ENCODE measurements around the gene RELL1. TPM values are rescaled to one million over a fixed set of nuclear protein-coding genes. Genes with fewer than 3 reads are reported as not detected.

RELL1 gene
- polyA plus RNA-seq, 3 donors: 1.5 to 9.3 (median 5.3) TPM

DNA sequence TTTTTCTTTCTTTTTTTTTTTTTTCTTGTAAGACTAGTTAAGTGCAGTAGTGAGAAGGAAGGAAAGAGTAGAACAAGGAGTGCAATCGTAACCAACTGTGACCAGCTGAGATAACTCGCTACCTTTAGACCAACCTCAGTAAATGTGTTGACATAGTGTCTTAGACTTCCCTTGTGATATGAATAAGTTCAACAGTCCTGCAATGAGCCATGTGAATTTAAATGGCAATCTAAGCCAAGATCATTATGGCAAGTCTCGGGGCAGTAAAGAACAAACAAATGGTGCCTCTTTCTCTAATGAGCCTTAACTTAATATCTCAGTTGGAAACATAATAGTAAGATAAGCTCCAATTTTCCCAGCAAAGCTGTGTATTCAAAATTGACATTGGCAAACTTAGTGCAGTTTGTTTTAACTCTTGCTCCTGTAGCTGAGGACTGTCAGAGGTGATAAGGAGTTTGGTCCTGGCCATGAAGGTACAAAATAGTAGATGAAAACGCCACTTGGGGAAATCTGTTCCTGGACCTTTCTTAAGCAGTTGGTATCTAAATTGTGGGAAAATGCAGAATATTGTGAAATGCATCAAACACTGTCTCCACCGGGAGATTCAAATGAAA, 13.8 kb upstream of the RELL1 start:
- WGBS, 3 donors: 40 to 84% (median 81%) methylated on average over 5 of the region's 5 CpGs
- H3K27ac ChIP-seq (ENCODE audit: low read depth, low read length): no peak overlapping the region

DNA sequence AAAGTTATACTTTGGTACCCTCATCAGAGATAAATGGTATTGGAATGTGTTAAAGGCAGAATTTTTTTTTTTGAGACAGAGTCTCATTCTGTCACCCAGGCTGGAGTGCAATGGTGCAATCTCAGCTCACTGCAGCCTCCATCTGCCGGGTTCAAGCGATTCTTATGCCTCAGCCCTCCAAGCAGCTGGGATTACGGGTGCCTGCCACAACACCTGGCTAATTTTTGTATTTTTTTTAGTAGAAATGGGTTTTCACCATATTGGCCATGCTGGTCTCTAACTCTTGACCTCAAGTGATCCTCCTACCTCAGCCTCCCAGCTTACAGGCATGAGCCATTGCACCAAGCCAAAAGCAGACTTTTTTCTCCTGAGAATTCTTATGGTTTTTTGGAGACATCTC, 11.4 kb upstream of the RELL1 start:
- 91 to 100% (median 94%) methylated on average over 3 of the region's 3 CpGs for WGBS, 3 donors
- H3K27ac ChIP-seq (ENCODE audit: low read depth, low read length): no peak overlapping the region

DNA sequence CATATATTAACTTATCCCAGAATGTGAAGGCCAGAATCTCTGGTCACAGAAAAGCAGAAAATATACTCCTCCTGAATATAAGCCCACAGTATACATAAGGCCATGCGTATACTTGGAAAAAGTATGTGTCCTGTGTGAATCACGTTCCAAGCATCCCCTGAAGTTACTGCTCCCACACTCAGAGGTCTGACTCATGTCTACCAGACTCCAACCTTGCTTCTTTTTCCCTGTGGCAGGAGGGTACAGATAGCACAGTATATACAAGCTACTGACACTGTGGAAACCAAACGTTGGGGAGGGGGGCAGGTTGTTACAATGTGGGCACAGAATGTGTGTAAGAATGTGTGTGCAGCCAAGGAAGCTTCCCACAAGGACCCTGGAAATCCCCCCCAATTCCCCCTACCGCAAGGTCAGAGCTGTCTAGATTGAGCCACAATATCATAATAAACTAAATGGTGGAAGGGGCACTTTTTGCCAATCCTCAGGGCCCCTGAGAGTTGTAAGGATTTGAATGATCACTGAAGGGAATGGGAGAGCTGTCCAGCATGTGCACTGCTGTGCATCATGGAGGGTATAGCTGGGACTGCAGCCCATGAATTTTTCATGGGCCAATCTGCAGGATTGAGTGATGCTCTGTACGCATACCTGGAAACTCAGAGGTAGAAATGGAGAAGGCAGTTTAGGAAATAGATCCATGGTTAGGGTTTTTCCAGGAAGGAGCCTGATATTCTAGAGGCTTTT, 7.4 kb upstream of the RELL1 start:
- H3K27ac ChIP-seq (ENCODE audit: low read depth, low read length): no peak overlapping the region
- 89 to 92% (median 91%) methylated on average over 5 of the region's 5 CpGs for WGBS, 3 donors

DNA sequence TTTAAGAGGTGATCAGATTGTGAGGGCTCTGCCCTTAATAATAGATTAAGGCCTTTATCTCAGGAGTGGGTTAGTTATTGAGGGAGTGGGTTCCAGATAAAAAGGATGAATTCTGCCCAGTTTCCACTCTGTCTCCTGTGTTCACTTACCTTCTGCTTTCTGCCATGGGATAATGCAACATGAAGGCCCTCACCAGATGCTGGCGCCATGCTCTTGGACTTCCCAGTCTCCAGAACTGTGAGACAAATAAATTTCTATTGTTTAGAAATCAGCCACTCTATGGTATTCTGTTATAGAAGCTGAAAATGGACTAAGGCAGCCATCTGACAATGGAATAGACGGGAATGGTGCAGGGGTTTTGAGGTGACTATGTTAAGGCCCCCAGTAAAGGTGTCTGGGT, 6.9 kb upstream of the RELL1 start:
- no peak overlapping the region for H3K27ac ChIP-seq (ENCODE audit: low read depth, low read length)
- WGBS, 3 donors: 96 to 100% (median 96%) methylated on average over 2 of the region's 2 CpGs

DNA sequence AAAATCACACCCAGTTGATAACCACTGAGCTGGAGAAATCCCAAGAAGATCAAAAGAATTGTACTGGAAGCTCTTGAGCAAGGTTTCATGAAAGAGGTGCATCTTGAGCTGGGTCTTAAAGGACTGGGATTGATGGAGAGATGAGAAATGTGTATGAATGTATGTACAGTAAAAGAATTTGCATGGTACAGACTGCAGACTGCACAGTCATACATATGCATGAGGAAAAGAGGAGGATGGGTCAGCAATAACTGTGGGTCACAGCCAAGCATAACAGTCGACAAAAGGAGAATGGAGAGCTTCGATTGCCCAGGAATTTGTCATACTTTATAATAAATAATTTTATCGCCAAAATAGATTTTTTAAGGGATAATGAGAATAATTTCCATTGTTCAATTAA, 4.8 kb upstream of the RELL1 start:
- no peak overlapping the region for H3K27ac ChIP-seq (ENCODE audit: low read depth, low read length)
- 92 to 95% (median 95%) methylated on average over 3 of the region's 3 CpGs for WGBS, 3 donors

DNA sequence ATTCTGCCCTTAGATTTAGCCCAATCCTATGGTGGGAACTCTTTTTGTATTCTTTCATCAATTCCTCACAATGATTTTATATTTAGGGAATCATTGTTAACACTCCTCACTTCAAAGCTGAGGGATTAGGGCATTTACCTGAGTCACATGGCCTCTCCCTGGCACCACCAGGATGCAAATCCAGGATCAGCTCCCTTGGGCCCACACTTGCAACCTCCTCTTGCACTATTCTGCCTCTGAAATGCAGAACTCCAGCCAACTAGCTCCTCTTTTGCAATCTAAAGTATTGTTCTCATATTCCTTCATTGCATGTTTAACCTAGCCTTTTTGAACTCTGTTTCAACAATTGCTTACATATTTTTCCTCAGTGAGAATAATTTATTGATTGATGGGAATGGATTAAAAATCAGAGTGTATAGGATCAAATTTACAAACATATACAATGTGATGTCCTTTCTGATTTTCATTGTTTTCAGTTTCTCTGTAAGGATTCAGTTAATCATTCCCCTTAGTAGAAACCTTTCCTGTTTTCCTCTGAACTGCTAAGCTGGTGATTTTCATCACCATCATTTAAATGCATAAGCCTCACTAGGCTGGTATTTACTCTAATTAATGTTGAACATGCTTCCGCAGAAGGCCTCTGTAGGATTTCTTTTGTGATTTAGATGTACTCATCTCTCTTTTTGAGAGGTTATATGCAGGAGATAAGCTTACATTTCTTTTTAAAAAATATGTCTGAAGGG, 3.3 kb upstream of the RELL1 start:
- no peak overlapping the region for H3K27ac ChIP-seq (ENCODE audit: low read depth, low read length)
- WGBS, 3 donors: 91 to 100% (median 99%) methylated on average over 1 of the region's 1 CpG

DNA sequence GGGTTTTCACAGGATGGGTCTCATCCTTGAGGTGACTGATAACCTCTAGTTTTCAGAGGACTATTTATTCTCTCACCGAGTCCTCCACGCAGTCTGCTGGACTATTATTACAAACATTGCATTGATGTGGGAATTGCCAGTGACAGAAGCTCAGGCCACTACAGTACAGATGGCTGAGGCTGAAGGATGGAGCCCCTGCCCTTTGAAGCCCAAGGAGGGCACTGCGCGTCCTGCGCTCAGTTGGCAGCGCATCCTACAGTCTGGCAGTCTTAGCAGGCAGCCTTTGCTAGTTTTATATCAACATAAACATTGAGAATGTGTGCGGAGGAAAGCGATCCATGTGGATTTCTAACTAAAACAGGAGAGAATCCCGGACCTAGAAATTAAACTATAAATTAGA, 1.5 kb upstream of the RELL1 start:
- H3K27ac ChIP-seq (ENCODE audit: low read depth, low read length): no peak overlapping the region
- WGBS, 3 donors: 96 to 98% (median 97%) methylated on average over 9 of the region's 9 CpGs

DNA sequence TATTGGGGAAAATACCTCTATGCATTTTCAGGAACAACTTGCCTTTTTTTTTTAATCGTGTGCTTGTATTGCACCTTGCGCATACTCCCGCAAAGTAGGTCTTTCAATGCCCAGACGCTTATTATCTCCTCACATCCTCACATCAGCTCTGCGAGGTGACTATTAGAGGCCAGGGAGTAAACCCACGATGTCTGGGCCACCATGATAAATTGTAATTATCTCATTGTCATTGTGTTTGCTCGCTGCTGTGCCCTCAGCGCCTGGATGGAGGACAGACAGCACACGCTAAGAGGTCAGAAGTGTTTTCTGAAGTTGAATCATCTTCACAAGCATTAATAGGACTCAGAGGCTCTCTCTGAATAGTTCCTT, 1.0 kb upstream of the RELL1 start:
- H3K27ac ChIP-seq (ENCODE audit: low read depth, low read length): no peak overlapping the region
- WGBS, 3 donors: 45 to 48% (median 47%) methylated on average over 9 of the region's 9 CpGs

DNA sequence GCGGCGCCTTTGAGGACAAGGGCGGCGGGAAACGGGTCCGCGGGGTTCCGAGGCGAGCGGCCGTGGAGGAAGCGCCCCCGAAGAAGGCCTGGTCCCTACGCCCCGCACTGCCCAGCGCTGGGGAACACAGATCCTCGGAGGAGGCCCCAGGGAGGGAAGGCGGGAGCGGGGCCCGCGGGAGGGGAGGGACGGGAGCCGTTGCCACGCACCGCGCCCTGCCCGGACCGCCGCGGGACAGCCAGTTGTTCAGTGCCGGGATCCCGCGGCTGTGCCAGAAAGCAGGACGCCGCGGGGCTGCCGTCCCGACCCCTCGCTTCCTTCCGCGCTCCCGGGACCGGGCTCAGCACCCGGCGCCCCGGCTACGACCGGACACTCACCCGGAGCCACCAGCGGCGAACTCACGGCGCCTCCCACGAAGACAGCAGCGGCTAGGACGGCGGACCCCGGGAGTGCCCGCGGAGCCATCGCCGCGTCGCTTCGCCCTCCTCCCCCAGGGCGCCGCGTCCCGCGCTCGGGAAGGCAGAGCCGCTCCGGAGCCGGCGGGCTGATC, 278 bp downstream of the RELL1 start:
- peak overlapping the region; percentile 92 for H3K27ac ChIP-seq (ENCODE audit: low read depth, low read length)
- WGBS, 3 donors: 0 to 1% (median 0%) methylated on average over 54 to 73 of the region's 75 CpGs

DNA sequence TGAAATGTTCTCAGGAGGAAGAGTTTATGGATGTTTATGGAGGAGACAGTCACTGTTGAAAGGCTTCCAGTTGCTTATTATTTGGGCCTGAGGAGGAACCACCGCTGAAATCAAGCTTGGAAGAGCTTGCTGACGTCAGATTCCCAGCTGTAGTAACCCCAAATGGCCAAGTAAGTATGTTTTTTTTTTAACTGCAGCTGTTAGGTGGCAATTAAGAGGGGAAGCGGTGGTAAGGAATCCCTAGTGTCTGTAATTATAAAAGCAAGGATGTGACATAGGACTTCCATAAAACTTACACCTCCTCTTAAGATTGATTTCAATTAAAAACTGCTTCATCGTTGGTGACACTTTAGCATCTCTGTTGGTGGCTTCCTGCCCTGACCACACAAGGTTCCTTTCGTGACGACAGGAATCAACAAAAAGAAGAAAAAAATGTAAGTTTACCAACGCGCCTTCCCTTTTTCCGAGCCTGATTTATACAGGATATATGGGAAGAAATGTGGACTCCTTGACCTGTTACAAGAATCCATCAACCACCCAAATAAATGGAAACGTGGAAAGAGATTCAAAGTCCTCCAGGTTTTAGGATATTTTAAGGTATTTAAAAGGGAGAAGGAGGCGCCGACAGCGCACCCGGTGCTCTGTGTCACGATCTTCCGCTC, 884 bp downstream of the RELL1 start:
- WGBS, 3 donors: 1 to 12% (median 1%) methylated on average over 16 of the region's 16 CpGs
- peak overlapping the region; percentile 92 for H3K27ac ChIP-seq (ENCODE audit: low read depth, low read length)

DNA sequence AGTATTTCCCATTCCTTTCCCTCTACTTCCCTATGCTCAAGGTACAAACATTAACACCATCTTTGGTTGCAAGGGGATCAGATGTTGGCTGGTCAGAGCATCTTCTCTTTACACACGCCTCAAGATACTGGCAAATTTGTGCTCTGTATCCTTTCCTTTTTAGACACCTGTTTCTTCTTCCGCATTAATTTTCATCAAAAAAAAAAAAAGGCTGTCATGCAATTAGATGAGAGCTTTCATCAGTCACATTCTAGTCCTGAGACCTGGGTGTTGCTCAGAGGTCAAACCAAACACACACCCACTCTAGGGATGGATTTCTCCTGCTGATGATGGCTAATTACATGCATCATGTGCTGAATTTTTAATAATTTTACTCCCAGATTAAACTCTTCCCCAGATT, 2.0 kb downstream of the RELL1 start:
- H3K27ac ChIP-seq (ENCODE audit: low read depth, low read length): no peak overlapping the region

DNA sequence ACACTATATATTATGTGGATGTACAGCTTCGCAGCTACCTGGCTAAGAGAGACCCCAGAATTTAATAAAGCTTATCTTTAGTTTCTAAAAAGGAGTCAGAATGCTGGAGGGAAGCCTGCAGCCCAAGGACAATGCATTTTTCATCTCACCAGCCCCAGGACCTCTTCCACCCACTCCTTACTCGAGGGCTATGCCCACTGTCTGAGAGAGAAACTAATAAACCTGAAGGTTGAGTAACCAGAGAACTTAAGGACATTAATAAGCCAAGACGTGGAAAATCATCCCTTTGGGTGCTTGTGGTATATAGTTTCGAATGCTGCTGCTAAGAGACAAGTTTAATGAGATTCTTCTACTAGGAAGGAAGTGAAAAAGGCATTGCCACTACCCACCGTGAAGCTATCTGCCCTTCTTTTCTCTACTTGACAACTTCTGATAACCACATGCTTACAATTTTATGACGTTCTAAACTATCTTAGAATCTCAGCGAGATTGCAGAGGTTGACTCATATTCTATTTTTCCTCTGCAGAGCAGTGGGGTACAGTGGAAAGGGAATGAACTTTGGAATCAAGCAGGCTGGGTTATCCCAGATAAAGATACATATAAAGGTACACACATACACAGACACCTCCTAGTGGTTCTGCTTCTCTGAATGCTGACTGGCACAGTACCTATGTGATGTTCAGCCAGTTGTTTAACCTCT, 3.3 kb downstream of the RELL1 start:
- H3K27ac ChIP-seq (ENCODE audit: low read depth, low read length): no peak overlapping the region
- 56 to 64% (median 61%) methylated on average over 7 of the region's 7 CpGs for WGBS, 3 donors

More for the DNA sequence above, 2.0 kb downstream of the RELL1 start:
- WGBS, 3 donors: 91 to 98% (median 93%) methylated on average over 2 of the region's 2 CpGs

DNA sequence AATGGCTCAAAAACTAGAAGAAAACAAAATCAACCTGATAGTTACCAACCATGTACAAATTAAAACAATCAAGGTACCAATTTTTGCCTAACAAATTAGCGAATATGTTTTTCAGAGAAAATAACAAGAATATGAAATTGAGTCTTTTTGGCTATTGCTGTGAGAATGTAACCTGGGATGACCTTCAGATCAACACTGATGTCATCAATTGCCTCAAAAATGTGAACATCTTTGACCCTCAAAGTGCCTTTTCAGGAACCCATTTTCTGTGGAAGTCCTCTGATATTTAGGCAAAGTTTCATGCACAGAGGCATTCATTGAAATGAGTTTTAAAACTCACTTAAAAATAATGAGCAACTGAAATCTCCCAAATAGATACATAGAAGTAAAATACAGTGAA, 6.1 kb downstream of the RELL1 start:
- WGBS, 3 donors: 92 to 98% (median 95%) methylated on average over 1 of the region's 1 CpG
- no peak overlapping the region for H3K27ac ChIP-seq (ENCODE audit: low read depth, low read length)

DNA sequence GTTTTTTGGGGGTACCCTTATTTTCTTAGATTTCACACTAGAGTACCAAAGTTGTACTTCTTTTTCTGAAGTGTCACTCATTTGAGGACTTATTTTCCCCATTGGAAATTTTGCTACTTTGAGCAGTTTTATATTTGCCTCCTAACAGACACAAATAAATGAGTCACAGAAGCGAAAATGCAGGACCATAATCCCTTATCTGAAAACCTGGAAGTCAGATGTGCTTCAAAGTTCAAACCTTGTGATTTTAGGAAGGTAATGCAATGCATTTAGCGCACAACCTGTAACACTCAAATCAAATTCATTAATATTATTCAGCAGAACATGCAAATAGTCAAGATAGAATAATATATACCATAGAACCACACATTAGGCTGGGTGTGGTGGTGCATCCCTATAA, 6.9 kb downstream of the RELL1 start:
- WGBS, 3 donors: 92 to 96% (median 93%) methylated on average over 2 of the region's 2 CpGs
- no peak overlapping the region for H3K27ac ChIP-seq (ENCODE audit: low read depth, low read length)

DNA sequence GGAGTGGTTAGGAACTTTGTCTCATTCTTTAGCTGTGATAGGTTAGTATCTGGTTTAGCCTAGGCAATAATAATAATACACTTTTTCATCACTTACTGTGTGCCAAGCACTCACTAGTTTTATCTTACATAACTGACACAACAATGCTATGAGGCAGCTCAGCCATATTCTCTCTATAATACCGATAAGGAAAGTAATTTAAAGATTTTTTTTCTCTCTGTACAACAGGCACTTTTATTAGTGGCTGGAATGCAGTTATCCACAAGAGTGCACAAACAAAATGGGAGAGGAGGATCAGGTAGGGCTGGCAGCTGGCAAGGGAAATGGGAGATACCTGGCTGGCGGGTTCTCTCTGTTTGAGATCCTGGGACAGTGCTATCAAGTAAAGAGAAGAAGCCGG, 7.6 kb downstream of the RELL1 start:
- 82 to 86% (median 84%) methylated on average over 3 of the region's 3 CpGs for WGBS, 3 donors
- no peak overlapping the region for H3K27ac ChIP-seq (ENCODE audit: low read depth, low read length)

DNA sequence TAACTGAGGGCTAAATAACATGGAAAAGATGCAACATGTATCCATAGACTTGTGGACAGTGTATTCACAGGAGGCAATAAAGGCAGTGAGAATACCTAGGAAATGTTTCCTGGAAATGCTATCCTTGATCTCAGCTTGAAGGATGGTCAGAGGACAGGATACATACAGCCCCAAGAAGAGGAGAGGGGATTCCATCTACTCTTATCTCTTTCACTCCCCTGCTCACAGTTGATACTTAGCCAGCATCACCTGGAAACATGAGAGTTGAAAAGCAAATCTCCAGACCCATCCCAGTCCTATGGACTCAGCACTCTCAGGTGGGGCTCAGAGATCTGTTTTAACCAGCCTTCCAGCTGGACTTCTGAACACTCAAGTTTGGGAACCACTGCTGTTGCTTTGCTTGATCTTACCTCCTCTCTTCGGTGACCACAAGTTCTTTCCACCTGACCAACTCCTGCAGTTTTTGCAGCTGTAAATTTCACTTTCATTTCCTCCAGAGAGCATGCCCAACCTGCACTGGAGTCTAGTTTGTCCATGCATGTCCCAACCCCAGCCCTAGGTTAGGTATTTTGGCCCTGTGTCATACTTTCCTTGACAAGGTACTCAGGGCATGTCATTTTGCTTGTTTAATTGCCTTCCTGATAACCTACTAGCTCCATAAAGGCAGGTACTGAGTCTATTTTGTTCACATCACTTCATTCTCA, 10.4 kb downstream of the RELL1 start:
- WGBS, 3 donors: 41 to 44% (median 44%) methylated on average over 1 of the region's 1 CpG
- H3K27ac ChIP-seq (ENCODE audit: low read depth, low read length): no peak overlapping the region

DNA sequence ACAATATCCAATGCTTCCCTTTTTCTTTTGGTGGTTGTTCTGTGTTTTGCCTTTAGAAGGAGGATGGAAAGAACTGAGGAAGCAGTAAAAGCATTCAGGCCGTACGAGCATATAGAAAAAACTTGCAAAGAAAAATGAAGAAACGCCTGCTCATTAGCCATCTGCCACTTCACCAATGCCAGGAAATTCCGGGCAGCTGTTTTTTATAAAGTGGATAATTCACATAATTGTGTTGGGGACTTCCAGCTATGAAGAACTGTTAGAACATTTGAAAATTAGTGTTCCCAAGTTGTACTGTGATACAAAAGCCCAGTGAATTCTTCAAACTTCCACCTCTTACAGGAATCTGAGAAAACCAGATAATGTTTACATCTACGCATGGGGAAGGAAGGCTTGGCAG, 11.7 kb downstream of the RELL1 start:
- H3K27ac ChIP-seq (ENCODE audit: low read depth, low read length): no peak overlapping the region
- WGBS, 3 donors: 42 to 54% (median 43%) methylated on average over 5 of the region's 5 CpGs

Measured in adipose tissue (tissue), 3 donors.